H9 (cell line): ENCODE measurements around the gene BACE1-AS. TPM values are rescaled to one million over a fixed set of nuclear protein-coding genes. Genes with fewer than 3 reads are reported as not detected.

Source experiments
- DNase-seq: peaks from one replicate; pipeline ENCODE4 v3.0.0-alpha.2; 2017
- H2AFZ ChIP-seq: one replicate; pipeline ENCODE4 v1.6.1; 2013; ENCODE audit warnings: mild to moderate bottlenecking, low read length, control low read depth, moderate library complexity
- H2AK5ac ChIP-seq: 2 replicates; pipeline ENCODE4 v1.6.1; 2013; ENCODE audit warnings: low read length, control low read depth, mixed read lengths; ENCODE audit not compliant: insufficient read length
- H2BK120ac ChIP-seq: one replicate; pipeline ENCODE4 v1.6.1; 2013; ENCODE audit warnings: low read depth, mild to moderate bottlenecking, low read length, control low read depth, inconsistent platforms; ENCODE audit not compliant: poor library complexity, severe bottlenecking
- H2BK12ac ChIP-seq: 2 replicates; pipeline ENCODE4 v1.6.1; 2013; ENCODE audit warnings: low read length, control low read depth, mixed read lengths, low read depth; ENCODE audit not compliant: insufficient read length
- H2BK15ac ChIP-seq: 2 replicates; pipeline ENCODE4 v1.6.1; 2013; ENCODE audit warnings: low read depth, low read length, control low read depth
- H2BK20ac ChIP-seq: one replicate; pipeline ENCODE4 v1.6.1; 2013; ENCODE audit warnings: low read depth, mild to moderate bottlenecking, low read length, control low read depth, inconsistent platforms; ENCODE audit not compliant: poor library complexity, severe bottlenecking
- H2BK5ac ChIP-seq: 2 replicates; pipeline ENCODE4 v1.6.1; 2013; ENCODE audit warnings: low read length, control low read depth, mixed read lengths; ENCODE audit not compliant: insufficient read length
- H3K14ac ChIP-seq: 2 replicates; pipeline ENCODE4 v1.6.1; 2013; ENCODE audit warnings: low read length, control low read depth; ENCODE audit not compliant: insufficient read depth
- H3K18ac ChIP-seq: 2 replicates; pipeline ENCODE4 v1.6.1; 2013; ENCODE audit warnings: low read depth, mild to moderate bottlenecking, mixed read lengths, low read length, control low read depth; ENCODE audit not compliant: insufficient read length
- H3K23ac ChIP-seq: 2 replicates; pipeline ENCODE4 v1.6.1; 2013; ENCODE audit warnings: low read length, control low read depth, mixed read lengths, low read depth; ENCODE audit not compliant: insufficient read length
- H3K23me2 ChIP-seq: 2 replicates; pipeline ENCODE4 v1.6.1; 2013; ENCODE audit warnings: low read depth, mild to moderate bottlenecking, mixed read lengths, low read length, control low read depth; ENCODE audit not compliant: insufficient read length, poor library complexity, severe bottlenecking
- H3K27ac ChIP-seq: 2 replicates; pipeline ENCODE4 v1.5.1; 2013; ENCODE audit warnings: low read length, control low read depth, mixed read lengths, low read depth; ENCODE audit not compliant: insufficient read length
- H3K27me3 ChIP-seq: 2 replicates; pipeline ENCODE4 v1.6.1; 2013; ENCODE audit warnings: low read length, control low read depth, inconsistent platforms; ENCODE audit not compliant: insufficient read depth
- H3K4ac ChIP-seq: 2 replicates; pipeline ENCODE4 v1.6.1; 2013; ENCODE audit warnings: low read depth, mild to moderate bottlenecking, control low read depth, inconsistent platforms, low read length, moderate library complexity
- H3K4me1 ChIP-seq: 2 replicates; pipeline ENCODE4 v1.6.1; 2013; ENCODE audit warnings: low read length, control low read depth, inconsistent platforms; ENCODE audit not compliant: insufficient read depth
- H3K4me2 ChIP-seq: 2 replicates; pipeline ENCODE4 v1.6.1; 2013; ENCODE audit warnings: low read length, control low read depth, mixed read lengths; ENCODE audit not compliant: insufficient read length, insufficient read depth
- H3K56ac ChIP-seq: 2 replicates; pipeline ENCODE4 v1.6.1; 2013; ENCODE audit warnings: low read depth, mild to moderate bottlenecking, mixed read lengths, low read length, control low read depth; ENCODE audit not compliant: insufficient read length
- H3K79me1 ChIP-seq: 2 replicates; pipeline ENCODE4 v1.6.1; 2013; ENCODE audit warnings: low read depth, mild to moderate bottlenecking, moderate library complexity, low read length, control low read depth, inconsistent platforms; ENCODE audit not compliant: insufficient read depth, poor library complexity, severe bottlenecking
- H3K79me2 ChIP-seq: 2 replicates; pipeline ENCODE4 v1.6.1; 2013; ENCODE audit warnings: low read length, control low read depth, inconsistent platforms; ENCODE audit not compliant: insufficient read depth
- H3K9ac ChIP-seq: 2 replicates; pipeline ENCODE4 v1.6.1; 2013; ENCODE audit warnings: low read length, control low read depth, mixed read lengths; ENCODE audit not compliant: insufficient read length; ENCODE audit errors: extremely low read depth
- H3K9me3 ChIP-seq: one replicate; pipeline ENCODE4 v1.6.1; 2013; ENCODE audit warnings: low read depth, low read length, inconsistent platforms; ENCODE audit not compliant: control insufficient read depth
- H3T11ph ChIP-seq: one replicate; pipeline ENCODE4 v1.6.1; 2013; ENCODE audit warnings: mild to moderate bottlenecking, low read length, control low read depth, inconsistent platforms
- H4K20me1 ChIP-seq: one replicate; pipeline ENCODE4 v1.6.1; 2013; ENCODE audit not compliant: control insufficient read depth, insufficient read length, insufficient read depth
- H4K5ac ChIP-seq: 2 replicates; pipeline ENCODE4 v1.6.1; 2013; ENCODE audit warnings: low read depth, mild to moderate bottlenecking, mixed read lengths, low read length, control low read depth; ENCODE audit not compliant: insufficient read length
- H4K8ac ChIP-seq: replicated peaks from 2 replicates; pipeline ENCODE4 v1.6.1; 2013; ENCODE audit warnings: low read length, control low read depth, mixed read lengths, low read depth; ENCODE audit not compliant: insufficient read length
- H4K91ac ChIP-seq: 2 replicates; pipeline ENCODE4 v1.6.1; 2013; ENCODE audit warnings: low read depth, mild to moderate bottlenecking, moderate library complexity, mixed read lengths, low read length, control low read depth; ENCODE audit not compliant: insufficient read length
- H3K27ac Mint-ChIP-seq, 3 experiments: 2 replicates in 2 of 3; 3 replicates in 1 of 3; pipeline ENCODE4 v1.8.0; 2020 to 2021; ENCODE audit warnings: mixed read lengths in 3 of 3, mild to moderate bottlenecking in 1 of 3, moderate library complexity in 1 of 3
- H3K27me3 Mint-ChIP-seq: 2 replicates; pipeline ENCODE4 v1.8.0; 2021; ENCODE audit warnings: low read depth, mild to moderate bottlenecking, moderate library complexity, mixed read lengths
- H3K36me3 Mint-ChIP-seq, 3 experiments: 2 replicates in 2 of 3; 3 replicates in 1 of 3; pipeline ENCODE4 v1.8.0; 2020 to 2021; ENCODE audit warnings: low read depth in 3 of 3, mixed read lengths in 3 of 3; ENCODE audit not compliant: insufficient read depth in 1 of 3
- H3K4me1 Mint-ChIP-seq, 2 experiments: 2 replicates each; pipeline ENCODE4 v1.8.0; 2020; ENCODE audit warnings: mixed read lengths in 2 of 2
- H3K4me3 Mint-ChIP-seq, 2 experiments: 2 replicates in 1 of 2; 3 replicates in 1 of 2; pipeline ENCODE4 v1.8.0; 2020 to 2021; ENCODE audit warnings: mild to moderate bottlenecking in 2 of 2, mixed read lengths in 2 of 2, moderate library complexity in 1 of 2
- H3K9me3 Mint-ChIP-seq, 2 experiments: 2 replicates in 1 of 2; 3 replicates in 1 of 2; pipeline ENCODE4 v1.8.0; 2020; ENCODE audit warnings: mild to moderate bottlenecking in 2 of 2, mixed read lengths in 2 of 2, moderate library complexity in 1 of 2
- WGBS: extraction: QIAGEN DNeasy Blood & Tissue Kit; methylation state at CpG from one replicate; pipeline ENCODE4 v1.1.7; 2013; ENCODE audit warnings: missing lambda C conversion rate, low lambda C conversion rate, mixed read lengths; ENCODE audit not compliant: insufficient read length; ENCODE audit errors: extremely low coverage; 5-methylcytosine and 5-hydroxymethylcytosine counted together
- total RNA-seq: library from RNA; stranded (reverse); gene quantifications from 2 replicates; pipeline ENCODE4 v1.2.1, GENCODE V29; 2021
- TF ChIP-seq, protein P1 (sequence below): fragments of 200-600 bp; sonication (generic); conservative IDR thresholded peaks from 3 replicates; pipeline ENCODE4 v1.8.0; 2021; ENCODE audit warnings: antibody characterized with exemption, mild to moderate bottlenecking

The BACE1-AS gene
- total RNA-seq, 1 experiment from 2014 or later = 9.9 TPM

- Histone ChIP-seq H3K4me1 (no peaks in the 10 kb centered on the region), H4K8ac (no peak overlapping the region), H3K9me3 (no peaks in the 10 kb centered on the region), H3K23ac (no peak overlapping the region), H3K56ac (no peak overlapping the region), H2BK120ac (no peak overlapping the region), H3K14ac (no peak overlapping the region), H2AFZ (no peak overlapping the region), H3K4ac (no peak overlapping the region), H2BK15ac (no peak overlapping the region), H4K91ac (no peak overlapping the region), H2AK5ac (no peak overlapping the region), H3K79me1 (no peaks in the 10 kb centered on the region), H2BK12ac (no peak overlapping the region), H3K23me2 (no peaks in the 10 kb centered on the region), H2BK20ac (no peak overlapping the region), H3K4me2 (no peak overlapping the region), H4K20me1 (no peaks in the 10 kb centered on the region), H3K18ac (no peak overlapping the region), H3K79me2 (no peaks in the 10 kb centered on the region), H3T11ph (no peak overlapping the region), H3K27ac (no peak overlapping the region), H3K27me3 (no peaks in the 10 kb centered on the region), H2BK5ac (no peak overlapping the region), H4K5ac (no peak overlapping the region), H3K9ac (no peak overlapping the region)
- Mint-ChIP-seq H3K27me3 (peaks cover 5% of the 10 kb centered on the region), H3K4me3 (no peak overlapping the region), H3K4me1 (peaks cover 8% of the 10 kb centered on the region in 2 experiments), H3K36me3 (no peaks in the 10 kb centered on the region), H3K27ac (no peak overlapping the region), H3K9me3 (no peaks in the 10 kb centered on the region)
- TF ChIP-seq, protein P1, sequence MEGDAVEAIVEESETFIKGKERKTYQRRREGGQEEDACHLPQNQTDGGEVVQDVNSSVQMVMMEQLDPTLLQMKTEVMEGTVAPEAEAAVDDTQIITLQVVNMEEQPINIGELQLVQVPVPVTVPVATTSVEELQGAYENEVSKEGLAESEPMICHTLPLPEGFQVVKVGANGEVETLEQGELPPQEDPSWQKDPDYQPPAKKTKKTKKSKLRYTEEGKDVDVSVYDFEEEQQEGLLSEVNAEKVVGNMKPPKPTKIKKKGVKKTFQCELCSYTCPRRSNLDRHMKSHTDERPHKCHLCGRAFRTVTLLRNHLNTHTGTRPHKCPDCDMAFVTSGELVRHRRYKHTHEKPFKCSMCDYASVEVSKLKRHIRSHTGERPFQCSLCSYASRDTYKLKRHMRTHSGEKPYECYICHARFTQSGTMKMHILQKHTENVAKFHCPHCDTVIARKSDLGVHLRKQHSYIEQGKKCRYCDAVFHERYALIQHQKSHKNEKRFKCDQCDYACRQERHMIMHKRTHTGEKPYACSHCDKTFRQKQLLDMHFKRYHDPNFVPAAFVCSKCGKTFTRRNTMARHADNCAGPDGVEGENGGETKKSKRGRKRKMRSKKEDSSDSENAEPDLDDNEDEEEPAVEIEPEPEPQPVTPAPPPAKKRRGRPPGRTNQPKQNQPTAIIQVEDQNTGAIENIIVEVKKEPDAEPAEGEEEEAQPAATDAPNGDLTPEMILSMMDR = no peak
- no peak for DNase-seq
- WGBS = no CpG with 5 or more reads among the region's 7 CpGs
These were observed 18.2 kb downstream of the BACE1-AS start for GRCh38 chr11:117309310-117309709.
